ENCODE data around the gene NUP54.

The NUP54 gene

GRCh38 chr4:76148142-76148865 lies at the start of gene NUP54:
Gene NUP54, minus strand, starts transcription at chr4:76148397. Its CDS starts 23 bp downstream, at chr4:76148374.
- ChIA-PET CTCF (no interaction called here), POLR2A (interaction anchor here (0.6 to 1.4 kb wide), 19 partner anchors 11 to 437 kb away, joined by 3 to 5 read pairs (median 3); partner anchors contain the start of gene SDAD1)
- peak; percentile 89 for DNase-seq (ENCODE audit: extremely low spot score)
- TF ChIP-seq ARNT (IDR thresholded peaks at IDR 0.05), result no peak
- peak; percentile 75 for TF ChIP-seq ELF4 (IDR thresholded peaks at IDR 0.05)
- TF ChIP-seq L3MBTL2 (conservative IDR thresholded peaks at IDR 0.05), result peak; percentile 92
- TF ChIP-seq CTBP1 (IDR thresholded peaks at IDR 0.05; ENCODE audit: borderline replicate concordance), result peak; percentile 85
- peak; percentile 59; the same call in 1 of the 2 replicates for TF ChIP-seq FOXM1 (IDR thresholded peaks at IDR 0.05; ENCODE audit: borderline replicate concordance)

- ChIA-PET CTCF (interaction anchor here (1.1 kb wide), 1 partner anchor 17 kb away, joined by 5 read pairs; no protein-coding TSS in a partner anchor), POLR2A (no interaction called here)
- TF ChIP-seq ZNF384 (IDR thresholded peaks at IDR 0.05), result no peak
- TF ChIP-seq CTBP1 (IDR thresholded peaks at IDR 0.05; ENCODE audit: borderline replicate concordance), result no peak
- TF ChIP-seq HDGF (IDR thresholded peaks at IDR 0.05; ENCODE audit: borderline replicate concordance), result no peak
- no peak for TF ChIP-seq SUZ12 (IDR thresholded peaks at IDR 0.05)
- TF ChIP-seq FOXK2 (IDR thresholded peaks at IDR 0.05), result no peak
- TF ChIP-seq PKNOX1 (IDR thresholded peaks at IDR 0.05), result no peak
- TF ChIP-seq SP1 (IDR thresholded peaks at IDR 0.05), result no peak
- no peak for TF ChIP-seq L3MBTL2 (conservative IDR thresholded peaks at IDR 0.05)
- no peak for TF ChIP-seq FOXM1 (IDR thresholded peaks at IDR 0.05; ENCODE audit: borderline replicate concordance)
- TF ChIP-seq NFRKB (IDR thresholded peaks at IDR 0.05), result no peak
- DNase-seq (ENCODE audit: extremely low spot score), result no peak
Measured at GRCh38 chr4:76197031-76197743, 49.0 kb upstream of the NUP54 start.

- ChIA-PET POLR2A (no interaction called here), CTCF (no interaction called here)
- TF ChIP-seq SP1 (IDR thresholded peaks at IDR 0.05) (no peak), HDGF (IDR thresholded peaks at IDR 0.05; ENCODE audit: borderline replicate concordance) (no peak), FOXK2 (IDR thresholded peaks at IDR 0.05) (no peak), BHLHE40 (IDR thresholded peaks at IDR 0.05; ENCODE audit: borderline replicate concordance) (no peak), ZNF384 (IDR thresholded peaks at IDR 0.05) (no peak), ARNT (IDR thresholded peaks at IDR 0.05) (no peak), L3MBTL2 (conservative IDR thresholded peaks at IDR 0.05) (no peak), PKNOX1 (IDR thresholded peaks at IDR 0.05) (no peak), TARDBP (IDR thresholded peaks at IDR 0.05) (no peak), CTBP1 (IDR thresholded peaks at IDR 0.05; ENCODE audit: borderline replicate concordance) (no peak), SUZ12 (IDR thresholded peaks at IDR 0.05) (no peak), LEF1 (IDR thresholded peaks at IDR 0.05; ENCODE audit: borderline replicate concordance) (no peak)
- DNase-seq (ENCODE audit: extremely low spot score), result no peak
Measured at GRCh38 chr4:76196376-76196775, 48.2 kb upstream of the NUP54 start.

GRCh38 chr4:76195326-76195725 lies 47.1 kb upstream of the NUP54 start:
- TF ChIP-seq PKNOX1 (IDR thresholded peaks at IDR 0.05), result no peak
- no peak for TF ChIP-seq TARDBP (IDR thresholded peaks at IDR 0.05)
- TF ChIP-seq ZNF384 (IDR thresholded peaks at IDR 0.05), result no peak
- TF ChIP-seq FOXA1 (IDR thresholded peaks at IDR 0.05), result no peak
- TF ChIP-seq FOXM1 (IDR thresholded peaks at IDR 0.05; ENCODE audit: borderline replicate concordance), result no peak
- TF ChIP-seq LEF1 (IDR thresholded peaks at IDR 0.05; ENCODE audit: borderline replicate concordance), result no peak
- no peak for TF ChIP-seq SUZ12 (IDR thresholded peaks at IDR 0.05)
- no peak for TF ChIP-seq NFRKB (IDR thresholded peaks at IDR 0.05)
- no peak for TF ChIP-seq SP1 (IDR thresholded peaks at IDR 0.05)
- POLR2A ChIA-PET, result no interaction called here
- CTCF ChIA-PET, result no interaction called here
- DNase-seq (ENCODE audit: extremely low spot score), result no peak

- no peak for DNase-seq (ENCODE audit: extremely low spot score)
- CTCF ChIA-PET, result no interaction called here
Measured at GRCh38 chr4:76194325-76194724, 46.1 kb upstream of the NUP54 start.

More at GRCh38 chr4:76194325-76194724, 46.1 kb upstream of the NUP54 start:
- POLR2A ChIA-PET, result no interaction called here
- TF ChIP-seq CTBP1 (IDR thresholded peaks at IDR 0.05; ENCODE audit: borderline replicate concordance) (no peak), ARNT (IDR thresholded peaks at IDR 0.05) (no peak), TARDBP (IDR thresholded peaks at IDR 0.05) (no peak), BHLHE40 (IDR thresholded peaks at IDR 0.05; ENCODE audit: borderline replicate concordance) (no peak), FOXA1 (IDR thresholded peaks at IDR 0.05) (no peak), SUZ12 (IDR thresholded peaks at IDR 0.05) (no peak), FOXK2 (IDR thresholded peaks at IDR 0.05) (no peak), ELF4 (IDR thresholded peaks at IDR 0.05) (no peak), ZNF384 (IDR thresholded peaks at IDR 0.05) (no peak), L3MBTL2 (conservative IDR thresholded peaks at IDR 0.05) (no peak), NFRKB (IDR thresholded peaks at IDR 0.05) (no peak), PKNOX1 (IDR thresholded peaks at IDR 0.05) (no peak)
